Measurements from ENCODE around the gene FCHSD2. TPM values are rescaled to one million over a fixed set of nuclear protein-coding genes. Genes with fewer than 3 reads are reported as not detected.

FCHSD2 gene
- total RNA-seq, 1 donor from 2014 or later, result 69.5 TPM

DNA sequence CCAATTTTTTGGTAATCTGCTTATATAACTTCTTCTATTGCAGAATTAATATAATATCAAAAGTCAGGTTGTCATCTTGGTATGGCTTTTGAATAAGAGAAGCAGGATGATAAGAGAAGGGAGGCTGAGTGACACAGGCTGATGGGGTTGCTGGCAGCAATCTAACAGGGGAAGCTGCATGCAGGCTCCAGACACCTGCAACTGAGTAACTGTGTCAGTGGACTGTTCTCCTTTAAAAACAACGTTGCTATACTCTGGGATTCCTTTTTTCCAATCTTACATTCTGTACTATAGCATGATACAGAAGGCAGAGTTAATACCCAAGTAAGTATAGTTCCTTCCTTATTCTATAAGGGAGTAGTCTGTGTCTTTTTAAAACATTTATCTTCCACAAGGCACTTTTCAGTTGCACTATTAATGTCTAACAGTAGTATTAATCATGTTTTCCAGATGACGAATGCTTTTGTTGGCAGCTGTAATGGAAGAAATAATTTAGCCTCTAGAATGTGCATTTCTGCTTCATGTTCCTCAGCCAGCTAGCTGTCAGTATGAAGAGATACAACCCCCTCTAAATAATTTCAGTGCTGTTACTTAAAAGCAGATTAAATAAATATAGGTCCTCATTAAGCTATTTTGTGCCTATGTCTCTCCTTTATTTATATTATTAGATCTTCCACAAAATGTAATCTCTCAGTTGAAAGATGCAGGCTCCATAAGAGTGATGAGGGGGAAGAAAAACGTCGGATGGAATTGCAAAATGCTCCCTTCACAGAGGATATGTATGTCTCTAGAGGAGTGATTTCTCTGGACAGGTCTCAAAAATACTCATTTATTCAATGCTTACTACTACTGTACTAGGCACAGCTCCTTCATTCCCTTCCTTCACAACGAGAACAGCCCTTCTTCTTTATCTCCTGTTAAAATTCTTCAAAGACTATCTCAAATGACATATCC lies 277.1 kb downstream of the FCHSD2 start:
- no peaks in the 10 kb centered on the region for H3K27me3 Mint-ChIP-seq (ENCODE audit: low read depth)
- H3K27ac Mint-ChIP-seq (ENCODE audit: unreplicated experiment), result peak overlapping the region; percentile 90
- TF ChIP-seq, protein P1, sequence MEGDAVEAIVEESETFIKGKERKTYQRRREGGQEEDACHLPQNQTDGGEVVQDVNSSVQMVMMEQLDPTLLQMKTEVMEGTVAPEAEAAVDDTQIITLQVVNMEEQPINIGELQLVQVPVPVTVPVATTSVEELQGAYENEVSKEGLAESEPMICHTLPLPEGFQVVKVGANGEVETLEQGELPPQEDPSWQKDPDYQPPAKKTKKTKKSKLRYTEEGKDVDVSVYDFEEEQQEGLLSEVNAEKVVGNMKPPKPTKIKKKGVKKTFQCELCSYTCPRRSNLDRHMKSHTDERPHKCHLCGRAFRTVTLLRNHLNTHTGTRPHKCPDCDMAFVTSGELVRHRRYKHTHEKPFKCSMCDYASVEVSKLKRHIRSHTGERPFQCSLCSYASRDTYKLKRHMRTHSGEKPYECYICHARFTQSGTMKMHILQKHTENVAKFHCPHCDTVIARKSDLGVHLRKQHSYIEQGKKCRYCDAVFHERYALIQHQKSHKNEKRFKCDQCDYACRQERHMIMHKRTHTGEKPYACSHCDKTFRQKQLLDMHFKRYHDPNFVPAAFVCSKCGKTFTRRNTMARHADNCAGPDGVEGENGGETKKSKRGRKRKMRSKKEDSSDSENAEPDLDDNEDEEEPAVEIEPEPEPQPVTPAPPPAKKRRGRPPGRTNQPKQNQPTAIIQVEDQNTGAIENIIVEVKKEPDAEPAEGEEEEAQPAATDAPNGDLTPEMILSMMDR (IDR thresholded peaks at IDR 0.05), result no peak
- H3K9me3 Mint-ChIP-seq (ENCODE audit: low read depth), result no peaks in the 10 kb centered on the region
- no peak for DNase-seq (ENCODE audit: low spot score)
- peaks cover 82% of the 10 kb centered on the region for H3K4me1 Mint-ChIP-seq (ENCODE audit: low read depth)
- H3K36me3 Mint-ChIP-seq (ENCODE audit: low read depth), result peaks cover 7% of the 10 kb centered on the region
- H3K4me3 Mint-ChIP-seq (ENCODE audit: unreplicated experiment), result peak overlapping the region; percentile 3

DNA sequence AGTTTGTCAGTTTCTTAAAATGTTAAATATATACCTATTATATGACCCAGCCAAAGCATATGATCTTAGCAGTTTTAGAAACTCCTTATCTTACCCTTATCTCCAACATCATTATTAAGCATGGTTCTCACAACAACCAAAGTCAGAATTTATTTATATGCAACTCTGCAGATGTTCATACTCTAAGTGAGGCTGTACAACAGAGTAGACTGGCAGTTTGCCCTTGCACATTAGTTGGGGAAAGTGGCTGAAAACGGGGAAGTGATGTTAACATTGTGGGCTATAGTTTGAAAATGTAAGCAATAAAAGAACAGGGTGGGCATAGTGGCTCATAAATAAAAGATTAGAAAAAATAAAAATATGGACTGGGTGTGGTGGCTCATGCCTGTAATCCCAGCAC lies 278.2 kb downstream of the FCHSD2 start:
- H3K27ac Mint-ChIP-seq (ENCODE audit: unreplicated experiment), result peak overlapping the region; percentile 78
- no peak for DNase-seq (ENCODE audit: low spot score)
- peaks cover 82% of the 10 kb centered on the region for H3K4me1 Mint-ChIP-seq (ENCODE audit: low read depth)

DNA sequence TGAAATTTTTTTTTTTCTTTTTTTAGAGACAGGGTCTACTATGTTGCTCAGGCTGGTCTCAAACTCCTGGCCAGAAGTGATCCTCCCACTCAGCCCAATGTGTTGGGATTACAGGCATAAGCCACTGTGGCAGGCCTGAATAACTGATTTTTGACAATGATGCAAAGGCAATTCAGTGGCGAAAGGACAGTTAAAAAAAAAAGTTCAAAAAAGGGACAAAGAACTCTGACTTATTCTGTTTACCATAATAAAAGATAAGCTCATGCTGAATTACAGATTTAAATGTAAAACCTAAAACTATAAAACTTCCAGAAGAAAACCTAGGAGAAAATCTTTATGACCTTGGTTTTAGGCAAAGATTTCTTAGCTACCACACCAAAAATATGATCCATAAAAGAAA lies 279.0 kb downstream of the FCHSD2 start:
- no peaks in the 10 kb centered on the region for H3K27me3 Mint-ChIP-seq (ENCODE audit: low read depth)
- no peaks in the 10 kb centered on the region for H3K9me3 Mint-ChIP-seq (ENCODE audit: low read depth)
- no peak for DNase-seq (ENCODE audit: low spot score)
- peaks cover 3% of the 10 kb centered on the region for H3K36me3 Mint-ChIP-seq (ENCODE audit: low read depth)
- TF ChIP-seq, protein P1 (IDR thresholded peaks at IDR 0.05), result no peak
- peaks cover 86% of the 10 kb centered on the region for H3K4me1 Mint-ChIP-seq (ENCODE audit: low read depth)
- no peak overlapping the region for H3K4me3 Mint-ChIP-seq (ENCODE audit: unreplicated experiment)
- H3K27ac Mint-ChIP-seq (ENCODE audit: unreplicated experiment), result peak overlapping the region; percentile 14

More for the DNA sequence above, 278.2 kb downstream of the FCHSD2 start:
- Mint-ChIP-seq H3K36me3 (ENCODE audit: low read depth) (peaks cover 7% of the 10 kb centered on the region), H3K27me3 (ENCODE audit: low read depth) (no peaks in the 10 kb centered on the region), H3K4me3 (ENCODE audit: unreplicated experiment) (no peak overlapping the region), H3K9me3 (ENCODE audit: low read depth) (no peaks in the 10 kb centered on the region)
- TF ChIP-seq, protein P1 (IDR thresholded peaks at IDR 0.05), result no peak

DNA sequence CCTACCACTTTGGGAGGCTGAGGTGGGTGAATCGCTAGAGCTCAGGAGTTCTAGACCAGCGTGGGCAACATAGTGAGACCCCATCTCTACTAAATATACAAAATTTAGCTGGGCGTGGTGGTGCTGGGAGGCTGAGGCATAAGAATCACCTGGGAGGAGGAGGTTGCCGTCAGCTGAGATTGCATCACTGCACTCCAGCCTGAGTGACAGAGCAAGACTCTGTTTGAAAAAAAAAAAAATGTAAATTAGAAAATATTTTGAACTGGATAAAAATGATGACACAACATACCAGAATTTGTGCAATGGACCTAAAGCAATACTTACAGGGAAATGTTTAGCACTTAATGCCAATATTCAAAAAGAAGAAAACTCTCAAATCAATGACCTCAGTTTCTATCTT lies 281.5 kb downstream of the FCHSD2 start:
- Mint-ChIP-seq H3K27me3 (ENCODE audit: low read depth) (no peaks in the 10 kb centered on the region), H3K4me1 (ENCODE audit: low read depth) (peaks cover 85% of the 10 kb centered on the region), H3K9me3 (ENCODE audit: low read depth) (no peaks in the 10 kb centered on the region), H3K27ac (ENCODE audit: unreplicated experiment) (peak overlapping the region; percentile 52), H3K36me3 (ENCODE audit: low read depth) (no peaks in the 10 kb centered on the region), H3K4me3 (ENCODE audit: unreplicated experiment) (no peak overlapping the region)
- TF ChIP-seq, protein P1 (IDR thresholded peaks at IDR 0.05), result no peak
- DNase-seq (ENCODE audit: low spot score), result no peak

DNA sequence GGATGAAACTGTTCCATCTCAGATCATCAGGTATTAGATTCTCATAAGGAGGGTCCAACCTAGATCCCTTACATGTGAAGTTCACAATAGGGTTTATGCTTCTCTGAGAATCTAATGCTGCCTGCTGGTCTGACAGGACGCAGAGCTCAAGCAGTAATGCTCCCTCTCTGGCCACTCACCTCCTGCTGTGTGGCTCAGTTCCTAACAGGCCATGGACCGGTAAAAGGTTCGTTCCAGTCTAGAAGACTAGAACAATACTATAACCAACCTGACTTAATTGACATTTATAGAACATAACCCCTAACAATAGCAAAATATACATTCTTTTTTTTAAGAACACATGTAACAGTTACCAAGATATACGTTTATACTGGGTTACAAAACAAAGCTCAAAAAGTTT lies 282.1 kb downstream of the FCHSD2 start:
- no peak for DNase-seq (ENCODE audit: low spot score)
- no peaks in the 10 kb centered on the region for H3K36me3 Mint-ChIP-seq (ENCODE audit: low read depth)
- TF ChIP-seq, protein P1 (IDR thresholded peaks at IDR 0.05), result no peak
- H3K9me3 Mint-ChIP-seq (ENCODE audit: low read depth), result no peaks in the 10 kb centered on the region
- no peak overlapping the region for H3K4me3 Mint-ChIP-seq (ENCODE audit: unreplicated experiment)
- H3K4me1 Mint-ChIP-seq (ENCODE audit: low read depth), result peaks cover 81% of the 10 kb centered on the region
- H3K27ac Mint-ChIP-seq (ENCODE audit: unreplicated experiment), result no peak overlapping the region
- no peaks in the 10 kb centered on the region for H3K27me3 Mint-ChIP-seq (ENCODE audit: low read depth)
